Upper lobe of left lung (tissue), 6 donors: ENCODE measurements around the gene KAZN. TPM values are rescaled to one million over a fixed set of nuclear protein-coding genes. Genes with fewer than 3 reads are reported as not detected.

ENCODE experiments used
- ATAC-seq, 2 donors: fragments of 200-7000 bp; cut with Tn5 transposase; one replicate each; pipeline ENCODE4 v1.9.1; 2022; ENCODE audit warnings: mild to moderate bottlenecking in 2 of 2, moderate library complexity in 2 of 2; ENCODE audit not compliant: low FRiP score in 2 of 2
- DNase-seq, 2 donors: peaks; one replicate each; pipeline ENCODE4 v3.0.0-alpha.2; 2019 to 2020
- H3K27ac ChIP-seq, 4 donors: fragments of 200-600 bp; sonication (generic); one replicate each; pipeline ENCODE4 v1.5.1; 2016 to 2019
- H3K27me3 ChIP-seq, 4 donors: fragments of 200-600 bp; sonication (generic); one replicate each; pipeline ENCODE4 v1.5.1; 2017 to 2019
- H3K36me3 ChIP-seq, 4 donors: fragments of 200-600 bp; sonication (generic); one replicate each; pipeline ENCODE4 v1.5.1; 2016 to 2019
- H3K4me1 ChIP-seq, 4 donors: fragments of 200-600 bp; sonication (generic); one replicate each; pipeline ENCODE4 v1.5.1; 2018 to 2019
- H3K4me3 ChIP-seq, 4 donors: fragments of 200-600 bp; sonication (generic); one replicate each; pipeline ENCODE4 v1.5.1; 2017 to 2019; ENCODE audit warnings: mild to moderate bottlenecking in 2 of 4, moderate library complexity in 1 of 4
- H3K9me3 ChIP-seq, 4 donors: fragments of 200-600 bp; sonication (generic); one replicate each; pipeline ENCODE4 v1.5.1; 2018 to 2019
- CTCF ChIP-seq, 6 experiments: fragments of 450-650 bp in 4 of 6; fragments of 200-600 bp in 2 of 6; sonication (generic) in 2 of 6; IDR thresholded peaks; one replicate each; pipeline ENCODE4 v1.5.1; 2016 to 2019; ENCODE audit warnings: antibody characterized with exemption in 6 of 6
- EP300 ChIP-seq, 4 donors: sonication (generic); formaldehyde crosslinking; IDR thresholded peaks; one replicate each; pipeline ENCODE4 v1.5.1; 2017; ENCODE audit warnings: antibody characterized with exemption in 4 of 4, control low read depth in 2 of 4
- POLR2A ChIP-seq, 4 donors: fragments of 450-650 bp; IDR thresholded peaks; one replicate each; pipeline ENCODE4 v1.5.1; 2016 to 2017; ENCODE audit warnings: antibody characterized with exemption in 4 of 4, mild to moderate bottlenecking in 2 of 4
- POLR2AphosphoS5 ChIP-seq, 2 donors: sonication (generic); formaldehyde crosslinking; IDR thresholded peaks; one replicate each; pipeline ENCODE4 v1.5.1; 2017; ENCODE audit warnings: antibody characterized with exemption in 2 of 2
- WGBS, 2 donors: methylation state at CpG; one replicate each; pipeline ENCODE4 v1.1.5; 2017 to 2018; 5-methylcytosine and 5-hydroxymethylcytosine counted together
- total RNA-seq, 6 donors: library from RNA; depleted of rRNA in 4 of 6; stranded (reverse); fragments of >200 nt in 4 of 6; gene quantifications; one replicate each; pipeline versions ENCODE4 v1.1.0 to v1.2.1, GENCODE V29; 2016 to 2021
- donor health status: DM: no; HTN: no; CAD: no; lungs with moderate emphysema.
- donor health status: DM: no; HTN: yes; CAD: no; lungs with severe emphysema.

The KAZN gene
- total RNA-seq, 6 donors from 2014 or later: 11.5 to 30.0 (median 17.6) TPM

DNA sequence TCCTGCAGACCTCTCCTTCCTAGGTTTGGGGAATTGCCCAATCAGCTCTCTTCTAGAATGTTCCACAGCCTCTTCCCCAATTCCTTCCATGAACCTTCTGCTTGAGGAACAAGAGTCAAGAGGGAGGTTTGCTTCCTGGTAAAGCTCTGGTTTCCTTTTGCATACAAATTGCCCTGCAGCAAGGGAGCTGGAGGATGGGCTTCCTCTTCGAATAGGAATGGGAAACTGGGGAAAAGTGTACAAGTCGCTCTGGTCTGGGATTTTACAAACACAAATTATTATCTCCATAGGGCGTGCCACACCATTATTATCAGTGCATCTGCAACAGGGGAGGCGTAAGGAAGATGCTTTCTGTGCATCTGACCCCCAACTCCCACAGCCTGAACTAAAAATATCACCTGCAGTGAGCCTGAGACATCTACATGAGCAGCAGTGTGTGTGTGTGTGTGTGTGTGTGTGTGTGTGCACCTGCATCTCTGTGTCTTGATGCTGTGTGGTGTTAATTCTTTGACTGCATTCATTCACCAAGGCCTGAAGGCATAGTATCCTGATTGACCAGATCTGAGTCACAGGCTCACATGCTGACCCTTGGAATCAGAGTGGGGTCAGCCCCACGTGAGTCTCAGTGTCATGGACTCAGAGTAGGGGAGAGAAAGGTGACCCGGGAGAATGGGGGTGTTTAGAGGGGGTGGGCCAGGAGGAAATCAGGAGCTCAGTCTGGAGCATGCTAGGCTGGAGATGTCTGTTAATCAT, 272.9 kb downstream of the KAZN start:
- H3K27ac ChIP-seq: no peak overlapping the region
- H3K9me3 ChIP-seq: no peaks in the 10 kb centered on the region
- TF ChIP-seq EP300 (IDR thresholded peaks at IDR 0.05): no peak
- TF ChIP-seq POLR2A (IDR thresholded peaks at IDR 0.05): no peak
- no peak for TF ChIP-seq CTCF (IDR thresholded peaks at IDR 0.05)
- no peak for TF ChIP-seq POLR2AphosphoS5 (IDR thresholded peaks at IDR 0.05)
- DNase-seq (no peak), ATAC-seq (no peak)
- H3K4me1 ChIP-seq: no peaks in the 10 kb centered on the region
- no peak overlapping the region for H3K4me3 ChIP-seq
- no peaks in the 10 kb centered on the region for H3K27me3 ChIP-seq
- no peaks in the 10 kb centered on the region for H3K36me3 ChIP-seq
- WGBS, 2 donors: 69 to 71% methylated on average over 6 of the region's 6 CpGs

DNA sequence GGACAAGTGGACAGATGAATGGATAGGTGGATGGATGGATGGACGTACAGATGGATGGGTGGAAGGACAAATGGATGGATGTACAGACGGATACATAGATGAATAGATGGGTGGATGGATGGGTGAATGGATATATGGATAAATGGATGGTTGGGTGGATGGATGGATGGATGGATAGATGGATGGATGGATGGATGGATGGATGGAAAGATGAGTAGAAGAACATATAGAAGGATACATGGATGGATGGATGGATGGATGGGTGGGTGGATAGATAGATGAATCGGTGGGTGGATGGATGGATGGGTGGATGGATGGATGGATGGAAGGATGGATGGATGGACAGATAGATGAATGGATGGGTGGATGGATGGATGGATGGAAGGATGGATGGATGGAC, 274.3 kb downstream of the KAZN start:
- 81 to 83% methylated on average over 3 of the region's 3 CpGs for WGBS, 2 donors
- Histone ChIP-seq H3K9me3 (no peaks in the 10 kb centered on the region), H3K27me3 (no peaks in the 10 kb centered on the region), H3K4me1 (no peaks in the 10 kb centered on the region), H3K36me3 (no peaks in the 10 kb centered on the region), H3K27ac (no peak overlapping the region), H3K4me3 (no peak overlapping the region)
- no peak for DNase-seq
- ATAC-seq: no peak
- no peak for TF ChIP-seq POLR2A (IDR thresholded peaks at IDR 0.05)
- no peak for TF ChIP-seq CTCF (IDR thresholded peaks at IDR 0.05)
- TF ChIP-seq POLR2AphosphoS5 (IDR thresholded peaks at IDR 0.05): no peak
- no peak for TF ChIP-seq EP300 (IDR thresholded peaks at IDR 0.05)

GRCh38 chr1:14873677-14874076, 275.2 kb downstream of the KAZN start:
- Histone ChIP-seq H3K36me3 (no peaks in the 10 kb centered on the region), H3K9me3 (no peaks in the 10 kb centered on the region), H3K4me1 (no peaks in the 10 kb centered on the region), H3K4me3 (no peak overlapping the region), H3K27ac (no peak overlapping the region), H3K27me3 (no peaks in the 10 kb centered on the region)
- ATAC-seq (peak in 1 of 2 donors; percentile 57), DNase-seq (peak in 1 of 2 donors; percentile 29)
- WGBS, 2 donors: 59 to 64% methylated on average over 4 of the region's 4 CpGs
- TF ChIP-seq EP300 (IDR thresholded peaks at IDR 0.05) (no peak), POLR2AphosphoS5 (IDR thresholded peaks at IDR 0.05) (no peak), POLR2A (IDR thresholded peaks at IDR 0.05) (no peak), CTCF (IDR thresholded peaks at IDR 0.05) (no peak)

- TF ChIP-seq POLR2A (IDR thresholded peaks at IDR 0.05): no peak
- no peaks in the 10 kb centered on the region for H3K4me1 ChIP-seq
- H3K27me3 ChIP-seq: no peaks in the 10 kb centered on the region
- ATAC-seq (no peak), DNase-seq (no peak)
- 40% methylated on average over 10 to 11 of the region's 11 CpGs for WGBS, 2 donors
- H3K36me3 ChIP-seq: no peaks in the 10 kb centered on the region
- H3K4me3 ChIP-seq: no peak overlapping the region
- H3K9me3 ChIP-seq: no peaks in the 10 kb centered on the region
- H3K27ac ChIP-seq: no peak overlapping the region
Observed at GRCh38 chr1:14875524-14876509, 277.3 kb downstream of the KAZN start.

DNA sequence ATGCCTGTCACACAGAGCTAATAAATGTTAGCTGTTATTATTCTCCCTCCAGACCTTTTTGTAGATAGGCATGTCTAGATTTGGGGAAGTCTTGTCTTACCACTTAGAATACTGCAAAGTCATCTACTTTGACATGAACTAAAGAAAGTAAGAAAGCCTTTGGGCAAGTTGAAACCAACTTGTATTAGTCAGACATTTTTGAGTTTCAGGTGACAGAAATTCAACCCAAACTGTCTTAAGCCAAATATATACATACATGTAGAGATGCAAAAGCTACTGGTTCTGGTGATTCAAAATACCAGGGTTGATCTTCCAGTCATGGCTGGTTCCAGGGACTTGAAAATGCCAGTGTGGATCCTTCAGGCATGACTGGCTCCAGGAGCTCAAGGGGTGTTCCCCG, 278.3 kb downstream of the KAZN start:
- TF ChIP-seq POLR2AphosphoS5 (IDR thresholded peaks at IDR 0.05) (no peak), POLR2A (IDR thresholded peaks at IDR 0.05) (no peak), EP300 (IDR thresholded peaks at IDR 0.05) (no peak), CTCF (IDR thresholded peaks at IDR 0.05) (no peak)
- WGBS, 2 donors: 100% methylated on average over 1 of the region's 1 CpG
- H3K9me3 ChIP-seq: no peaks in the 10 kb centered on the region
- no peak for DNase-seq
- no peak overlapping the region for H3K4me3 ChIP-seq
- H3K27me3 ChIP-seq: no peaks in the 10 kb centered on the region
- H3K27ac ChIP-seq: no peak overlapping the region
- no peaks in the 10 kb centered on the region for H3K4me1 ChIP-seq
- no peak for ATAC-seq
- no peaks in the 10 kb centered on the region for H3K36me3 ChIP-seq
